Ishikawa (cell line): Measurements from ENCODE around the gene CNTNAP2.

Source experiments
- CEBPB ChIP-seq: IDR thresholded peaks from 2 replicates; pipeline ENCODE4 v1.6.1; 2012
- CREB1 ChIP-seq: IDR thresholded peaks from 2 replicates; pipeline ENCODE4 v1.6.1; 2012; ENCODE audit warnings: low read depth
- EGR1 ChIP-seq: IDR thresholded peaks from 2 replicates; pipeline ENCODE4 v1.6.1; 2012
- EP300 ChIP-seq: IDR thresholded peaks from 2 replicates; pipeline ENCODE4 v1.6.1; 2012; ENCODE audit warnings: borderline replicate concordance
- FOXM1 ChIP-seq: IDR thresholded peaks from 2 replicates; pipeline ENCODE4 v1.6.1; 2012; ENCODE audit warnings: low read depth, borderline replicate concordance
- NFIC ChIP-seq: IDR thresholded peaks from 2 replicates; pipeline ENCODE4 v1.6.1; 2012
- RAD21 ChIP-seq: IDR thresholded peaks from 2 replicates; pipeline ENCODE4 v1.6.1; 2012; ENCODE audit warnings: low read depth
- TAF1 ChIP-seq: IDR thresholded peaks from 2 replicates; pipeline ENCODE4 v1.6.1; 2012; ENCODE audit warnings: low read depth, mild to moderate bottlenecking
- TCF12 ChIP-seq: IDR thresholded peaks from 2 replicates; pipeline ENCODE4 v1.6.1; 2012; ENCODE audit warnings: low read depth
- TEAD4 ChIP-seq: IDR thresholded peaks from 2 replicates; pipeline ENCODE4 v1.6.1; 2012
- YY1 ChIP-seq: IDR thresholded peaks from 2 replicates; pipeline ENCODE4 v1.6.1; 2012; ENCODE audit warnings: low read depth
- ZBTB7A ChIP-seq: IDR thresholded peaks from 2 replicates; pipeline ENCODE4 v1.6.1; 2012; ENCODE audit warnings: low read depth
- TF ChIP-seq, protein P1 (sequence below): IDR thresholded peaks from 2 replicates; pipeline ENCODE4 v1.6.1; 2012
- TF ChIP-seq, protein P2 (sequence below): IDR thresholded peaks from 2 replicates; pipeline ENCODE4 v1.6.1; 2012; ENCODE audit warnings: low read depth, mild to moderate bottlenecking
- TF ChIP-seq, protein P3 (sequence below): IDR thresholded peaks from 2 replicates; pipeline ENCODE4 v1.6.1; 2012

CNTNAP2 gene

DNA sequence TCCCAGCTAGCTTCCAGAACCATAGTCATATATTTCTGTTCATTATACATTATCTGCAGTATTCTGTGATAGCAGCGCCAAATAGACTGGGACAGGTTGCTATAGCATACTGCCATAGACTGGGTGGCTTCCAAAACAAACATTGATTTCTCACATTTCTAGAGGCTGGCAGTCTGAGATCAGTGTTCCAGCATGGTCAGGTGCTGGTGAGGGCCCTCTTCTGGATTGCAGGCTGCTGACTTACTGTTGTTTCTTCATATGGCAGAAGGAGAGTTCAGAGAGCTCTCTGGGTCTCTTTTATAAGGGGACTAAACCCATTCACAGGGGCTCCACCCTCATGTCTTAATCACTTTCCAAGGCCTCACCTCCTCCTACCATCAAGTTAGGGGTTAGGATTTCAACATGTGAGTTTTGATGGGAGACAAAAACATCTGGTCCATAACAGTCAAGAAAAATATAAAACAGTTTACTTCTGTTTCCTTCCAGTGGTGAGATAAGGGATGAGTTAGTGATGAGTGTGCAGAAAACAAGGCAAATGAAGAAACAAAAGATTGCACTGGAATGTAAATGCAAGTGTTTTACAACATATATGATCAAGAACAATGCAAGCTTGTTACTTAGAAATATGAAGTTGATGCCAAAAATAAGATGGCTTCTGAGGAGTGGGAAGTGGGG, 2074.9 kb downstream of the CNTNAP2 start:
- TF ChIP-seq FOXM1 (no peak), ZBTB7A (no peak), EP300 (no peak), TCF12 (no peak), TEAD4 (no peak), RAD21 (no peak)
- TF ChIP-seq, protein P1, sequence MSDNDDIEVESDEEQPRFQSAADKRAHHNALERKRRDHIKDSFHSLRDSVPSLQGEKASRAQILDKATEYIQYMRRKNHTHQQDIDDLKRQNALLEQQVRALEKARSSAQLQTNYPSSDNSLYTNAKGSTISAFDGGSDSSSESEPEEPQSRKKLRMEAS = no peak
- TF ChIP-seq, protein P2, sequence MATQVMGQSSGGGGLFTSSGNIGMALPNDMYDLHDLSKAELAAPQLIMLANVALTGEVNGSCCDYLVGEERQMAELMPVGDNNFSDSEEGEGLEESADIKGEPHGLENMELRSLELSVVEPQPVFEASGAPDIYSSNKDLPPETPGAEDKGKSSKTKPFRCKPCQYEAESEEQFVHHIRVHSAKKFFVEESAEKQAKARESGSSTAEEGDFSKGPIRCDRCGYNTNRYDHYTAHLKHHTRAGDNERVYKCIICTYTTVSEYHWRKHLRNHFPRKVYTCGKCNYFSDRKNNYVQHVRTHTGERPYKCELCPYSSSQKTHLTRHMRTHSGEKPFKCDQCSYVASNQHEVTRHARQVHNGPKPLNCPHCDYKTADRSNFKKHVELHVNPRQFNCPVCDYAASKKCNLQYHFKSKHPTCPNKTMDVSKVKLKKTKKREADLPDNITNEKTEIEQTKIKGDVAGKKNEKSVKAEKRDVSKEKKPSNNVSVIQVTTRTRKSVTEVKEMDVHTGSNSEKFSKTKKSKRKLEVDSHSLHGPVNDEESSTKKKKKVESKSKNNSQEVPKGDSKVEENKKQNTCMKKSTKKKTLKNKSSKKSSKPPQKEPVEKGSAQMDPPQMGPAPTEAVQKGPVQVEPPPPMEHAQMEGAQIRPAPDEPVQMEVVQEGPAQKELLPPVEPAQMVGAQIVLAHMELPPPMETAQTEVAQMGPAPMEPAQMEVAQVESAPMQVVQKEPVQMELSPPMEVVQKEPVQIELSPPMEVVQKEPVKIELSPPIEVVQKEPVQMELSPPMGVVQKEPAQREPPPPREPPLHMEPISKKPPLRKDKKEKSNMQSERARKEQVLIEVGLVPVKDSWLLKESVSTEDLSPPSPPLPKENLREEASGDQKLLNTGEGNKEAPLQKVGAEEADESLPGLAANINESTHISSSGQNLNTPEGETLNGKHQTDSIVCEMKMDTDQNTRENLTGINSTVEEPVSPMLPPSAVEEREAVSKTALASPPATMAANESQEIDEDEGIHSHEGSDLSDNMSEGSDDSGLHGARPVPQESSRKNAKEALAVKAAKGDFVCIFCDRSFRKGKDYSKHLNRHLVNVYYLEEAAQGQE = no peak

DNA sequence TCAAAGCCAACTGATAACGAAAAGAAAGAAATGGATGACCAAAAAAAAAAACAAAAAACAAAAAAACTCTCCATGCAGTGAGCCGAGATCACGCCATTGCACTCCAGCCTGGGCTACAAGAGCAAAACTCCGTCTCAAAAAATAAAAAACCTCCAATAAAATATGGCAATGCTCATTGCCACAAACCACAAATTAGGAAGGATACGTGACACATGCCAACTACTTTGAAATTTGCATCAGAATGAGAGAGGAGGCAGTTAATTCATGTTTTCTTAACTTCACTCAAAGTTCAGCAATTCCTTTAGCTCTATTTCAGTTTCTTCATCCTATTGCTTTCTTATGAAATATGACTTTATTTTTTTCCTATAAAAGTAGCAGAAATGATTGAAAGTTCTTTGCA, 2075.9 kb downstream of the CNTNAP2 start:
- no peak for TF ChIP-seq YY1
- TF ChIP-seq EGR1 = no peak
- TF ChIP-seq RAD21 = no peak
- no peak for TF ChIP-seq CREB1
- TF ChIP-seq FOXM1 = no peak
- TF ChIP-seq, protein P2 = no peak
- TF ChIP-seq, protein P3, sequence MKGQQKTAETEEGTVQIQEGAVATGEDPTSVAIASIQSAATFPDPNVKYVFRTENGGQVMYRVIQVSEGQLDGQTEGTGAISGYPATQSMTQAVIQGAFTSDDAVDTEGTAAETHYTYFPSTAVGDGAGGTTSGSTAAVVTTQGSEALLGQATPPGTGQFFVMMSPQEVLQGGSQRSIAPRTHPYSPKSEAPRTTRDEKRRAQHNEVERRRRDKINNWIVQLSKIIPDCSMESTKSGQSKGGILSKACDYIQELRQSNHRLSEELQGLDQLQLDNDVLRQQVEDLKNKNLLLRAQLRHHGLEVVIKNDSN = no peak
- TF ChIP-seq, protein P1 = no peak
- TF ChIP-seq NFIC = no peak
- no peak for TF ChIP-seq CEBPB
- no peak for TF ChIP-seq TAF1
- no peak for TF ChIP-seq EP300
- TF ChIP-seq TCF12 = no peak
- no peak for TF ChIP-seq ZBTB7A
- TF ChIP-seq TEAD4 = no peak

DNA sequence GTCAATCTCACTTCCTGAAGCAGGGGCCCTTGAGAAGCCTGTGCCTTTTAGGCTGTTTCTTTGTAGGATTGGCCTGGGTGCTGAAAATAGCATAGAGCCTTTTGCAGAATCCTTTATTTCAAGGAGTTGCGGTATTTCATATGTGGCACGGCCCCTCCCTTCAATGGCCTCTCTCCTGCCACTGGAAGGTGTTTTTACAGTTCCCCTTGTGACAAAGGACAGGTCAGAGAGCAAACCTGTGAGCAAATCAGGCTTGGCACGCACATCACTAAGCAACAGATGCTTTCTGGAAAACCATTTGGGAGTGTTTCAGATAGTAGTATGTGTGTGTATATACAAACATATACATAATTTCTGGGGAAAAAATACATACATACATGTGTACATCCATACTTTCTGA, 2085.4 kb downstream of the CNTNAP2 start:
- TF ChIP-seq TEAD4 = no peak
- TF ChIP-seq ZBTB7A = no peak
- no peak for TF ChIP-seq CREB1
- TF ChIP-seq, protein P1 = no peak
- no peak for TF ChIP-seq EGR1
- no peak for TF ChIP-seq TCF12
- TF ChIP-seq RAD21 = no peak
- TF ChIP-seq, protein P3 = no peak
- TF ChIP-seq EP300 = no peak
- no peak for TF ChIP-seq NFIC
- TF ChIP-seq, protein P2 = no peak
- TF ChIP-seq TAF1 = no peak
- TF ChIP-seq YY1 = no peak
- no peak for TF ChIP-seq CEBPB
- no peak for TF ChIP-seq FOXM1

DNA sequence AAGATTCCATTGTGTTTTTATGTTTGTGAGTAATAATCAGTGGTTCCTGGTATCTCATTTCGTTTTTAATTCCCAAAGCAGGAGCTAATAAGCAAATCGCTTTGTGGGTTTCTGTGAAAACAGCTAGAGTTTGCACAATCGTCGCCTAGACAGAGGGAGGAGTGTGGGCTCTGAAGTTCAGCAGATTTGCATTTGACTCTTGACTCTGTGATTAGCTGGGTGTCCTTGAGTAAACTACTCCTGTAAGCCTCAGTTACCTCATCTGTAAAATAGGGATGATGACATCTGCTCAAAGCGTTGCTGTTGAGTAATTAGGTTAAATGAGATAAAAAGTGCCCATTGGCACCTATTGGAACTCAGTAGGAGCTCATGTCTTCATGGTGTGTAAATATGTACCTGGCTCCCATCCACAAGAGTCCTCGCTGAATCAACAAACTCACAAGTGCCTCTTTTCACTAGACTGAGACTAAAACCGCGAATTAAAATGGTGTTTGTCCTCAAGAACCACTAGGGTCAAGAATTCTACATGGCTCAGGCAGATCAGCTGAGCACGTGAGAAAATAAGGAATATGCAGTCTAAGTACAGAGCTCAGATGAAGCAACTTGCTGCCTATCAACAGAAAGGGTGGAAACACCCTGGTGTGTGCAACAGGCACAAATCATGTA, 2088.2 kb downstream of the CNTNAP2 start:
- no peak for TF ChIP-seq TAF1
- no peak for TF ChIP-seq ZBTB7A
- TF ChIP-seq NFIC = no peak
- TF ChIP-seq, protein P2 = no peak
- no peak for TF ChIP-seq EGR1
- no peak for TF ChIP-seq CEBPB
- TF ChIP-seq EP300 = no peak
- no peak for TF ChIP-seq YY1
- no peak for TF ChIP-seq RAD21
- TF ChIP-seq CREB1 = no peak
- TF ChIP-seq, protein P1 = no peak
- TF ChIP-seq, protein P3 = no peak
- no peak for TF ChIP-seq FOXM1
